ENCODE measurements around the gene FER1L5. TPM values are rescaled to one million over a fixed set of nuclear protein-coding genes. Genes with fewer than 3 reads are reported as not detected.

FER1L5 gene
- total RNA-seq, 1 experiment from 2014 or later = 0.06 TPM

DNA sequence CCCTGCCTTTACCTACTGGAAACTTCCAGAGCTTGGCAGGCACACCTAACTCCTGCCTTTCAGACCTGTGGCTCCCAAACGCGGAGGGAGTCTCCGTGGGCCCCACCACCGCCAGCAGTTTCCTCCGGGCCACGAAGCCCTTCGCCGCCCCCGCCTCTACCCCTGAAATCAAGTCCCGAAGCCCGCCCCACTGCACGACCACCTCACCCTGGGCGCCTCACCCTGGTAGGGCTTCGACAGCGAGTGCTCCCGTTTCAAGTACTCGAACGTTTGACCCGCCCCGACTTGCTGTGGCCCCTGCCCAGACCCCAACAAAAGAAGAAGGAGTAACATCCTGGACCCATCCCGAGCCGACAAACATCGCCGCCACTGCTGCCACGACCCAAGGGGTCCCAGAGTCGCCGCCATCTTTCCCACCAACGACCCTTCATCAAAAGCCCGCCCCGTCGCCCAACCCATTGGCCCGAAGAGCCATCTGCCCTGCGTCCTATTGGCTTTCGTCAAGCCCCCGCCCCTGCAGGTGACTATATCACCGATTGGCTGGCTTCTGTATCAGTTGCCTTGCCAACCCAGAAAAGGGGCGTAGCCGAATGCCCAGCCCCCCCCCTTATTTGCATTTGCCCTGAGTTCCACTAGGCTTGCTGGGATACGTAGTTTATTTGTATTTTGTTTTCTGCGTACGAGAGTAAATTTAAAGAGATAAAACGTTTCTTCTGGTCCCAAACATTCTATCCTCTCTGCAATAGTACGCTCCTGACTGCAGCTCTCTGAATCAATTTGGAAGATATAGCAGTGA lies 97.3 kb downstream of the FER1L5 start, which contains the start of gene LMAN2L:
LMAN2L (minus strand) TSS at position 432 of the 796 bp plus-strand sequence; CDS start at position 408, 24 bp downstream.
- DNase-seq (ENCODE audit: low read depth) = peak; percentile 96

DNA sequence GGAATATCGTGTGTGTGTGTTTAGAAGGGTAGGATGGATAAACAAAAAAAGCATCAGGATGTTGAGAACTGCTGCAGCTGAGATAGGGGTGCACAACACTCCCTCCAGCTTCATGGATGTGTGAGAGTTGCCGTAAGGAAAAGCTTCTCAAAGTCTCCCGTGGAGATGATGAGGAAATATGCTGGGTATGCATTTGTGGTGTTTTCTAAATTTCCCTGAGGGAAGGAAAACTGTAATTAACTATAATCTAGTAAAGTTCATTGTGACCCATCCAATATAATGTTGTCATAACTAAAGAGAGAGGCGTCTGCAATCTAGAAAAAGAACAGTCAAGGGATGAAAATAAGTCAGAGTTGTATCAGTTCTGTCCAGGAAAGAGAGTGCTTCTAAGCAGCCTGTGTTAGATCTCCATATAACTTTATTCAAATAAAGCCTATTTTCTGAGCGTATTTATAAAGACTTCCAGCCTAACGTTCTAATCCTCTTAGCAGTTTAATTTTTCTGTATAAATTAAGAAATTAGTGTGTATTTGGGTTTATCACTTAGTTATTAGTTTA lies 104.6 kb downstream of the FER1L5 start:
- DNase-seq (ENCODE audit: low read depth) = no peak

DNA sequence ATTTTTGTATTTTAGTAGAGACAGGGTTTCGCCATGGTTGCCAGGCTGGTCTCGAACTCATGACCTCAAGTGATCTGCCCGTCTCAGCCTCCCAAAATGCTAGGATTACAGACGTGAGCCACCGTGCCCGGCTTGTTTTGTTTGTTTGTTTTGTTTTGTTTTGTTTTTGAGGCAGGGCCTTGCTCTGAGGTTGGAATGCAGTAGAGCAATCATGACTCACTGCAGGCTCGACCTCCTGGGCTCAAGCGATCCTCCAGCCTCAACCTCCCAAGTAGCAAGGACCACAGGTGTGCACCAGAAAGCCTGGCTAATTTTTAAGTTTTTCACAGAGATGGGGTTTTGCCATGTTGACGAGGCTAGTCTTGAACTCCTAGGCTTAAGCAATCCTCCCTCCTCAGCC lies 109.2 kb downstream of the FER1L5 start:
- DNase-seq (ENCODE audit: low read depth) = no peak

DNA sequence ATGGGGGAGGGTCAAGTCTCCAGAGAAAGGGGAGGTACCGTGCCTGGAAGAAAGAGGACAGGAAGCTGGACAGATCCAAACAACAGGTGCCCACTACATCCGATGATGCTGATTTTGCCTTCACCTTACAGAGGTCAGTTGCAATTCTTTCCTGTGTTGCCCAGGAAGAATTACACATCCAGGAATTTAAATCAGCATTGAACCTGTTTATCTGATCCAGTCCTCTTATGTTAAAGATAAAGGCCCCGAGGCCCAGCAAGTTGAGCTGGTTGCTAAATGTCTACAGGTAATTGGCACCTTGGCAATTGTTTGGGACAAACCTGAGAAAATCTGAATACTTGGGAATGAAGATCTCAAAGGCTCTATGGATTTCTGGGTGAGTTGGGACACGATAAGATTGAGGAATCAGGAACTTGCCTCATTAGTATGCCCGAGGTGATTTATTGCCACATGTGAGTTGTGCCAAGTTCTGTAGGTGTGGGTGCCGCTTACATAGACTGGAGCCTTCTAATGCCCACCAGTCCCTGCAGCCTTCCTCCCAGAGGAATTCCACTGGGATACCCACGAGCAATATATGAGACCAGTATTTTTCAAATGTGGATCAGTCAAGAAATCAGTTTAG lies 111.2 kb downstream of the FER1L5 start:
- DNase-seq (ENCODE audit: low read depth) = no peak

DNA sequence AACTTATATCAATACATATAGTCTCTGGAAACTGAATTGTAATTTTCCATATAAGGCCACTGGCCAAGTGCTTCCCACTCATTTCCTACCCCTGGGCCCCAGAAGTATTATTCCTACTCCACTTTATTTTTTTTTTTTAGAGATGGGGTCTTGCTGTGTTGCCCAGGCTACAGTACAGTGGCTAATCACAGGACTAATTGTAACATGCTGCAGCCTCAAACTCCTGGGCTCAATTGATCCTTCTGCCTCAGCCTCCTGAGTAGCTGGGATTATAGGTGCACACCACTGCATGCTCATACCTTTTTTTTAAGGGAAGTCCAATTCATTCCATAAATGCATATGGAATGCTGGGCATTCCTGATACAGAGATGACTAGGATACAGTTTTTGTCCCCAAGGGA lies 111.8 kb downstream of the FER1L5 start:
- no peak for DNase-seq (ENCODE audit: low read depth)

Other genes with a start within 250 kb of the FER1L5 start
- gene NEURL3, start 137.4 kb upstream of the FER1L5 start, total RNA-seq (2014; rRNA removed; shearing (Covaris generic)) = 0.23 and 1.2 TPM in 2 replicates
- 2.9 and 5.4 TPM in 2 replicates for gene ARID5A, start 106.0 kb upstream of the FER1L5 start, total RNA-seq (2014; rRNA removed; shearing (Covaris generic))
- gene KANSL3, start 4.5 kb upstream of the FER1L5 start, total RNA-seq (2014; rRNA removed; shearing (Covaris generic)) = 22.1 and 26.6 TPM in 2 replicates
- gene LMAN2L, start 97.3 kb downstream of the FER1L5 start, total RNA-seq (2014; rRNA removed; shearing (Covaris generic)) = 33.0 and 33.9 TPM in 2 replicates
- 2.6 and 5.1 TPM in 2 replicates for gene CNNM4, start 118.1 kb downstream of the FER1L5 start, total RNA-seq (2014; rRNA removed; shearing (Covaris generic))
- gene CNNM3, start 173.5 kb downstream of the FER1L5 start, total RNA-seq (2014; rRNA removed; shearing (Covaris generic)) = 5.1 and 5.5 TPM in 2 replicates
- gene ANKRD23, start 201.3 kb downstream of the FER1L5 start, total RNA-seq (2014; rRNA removed; shearing (Covaris generic)) = 2.1 and 6.0 TPM in 2 replicates
- gene ANKRD39, start 215.3 kb downstream of the FER1L5 start, total RNA-seq (2014; rRNA removed; shearing (Covaris generic)) = 11.7 and 24.4 TPM in 2 replicates
- gene SEMA4C, start 227.3 kb downstream of the FER1L5 start, total RNA-seq (2014; rRNA removed; shearing (Covaris generic)) = 17.3 and 23.5 TPM in 2 replicates

Measured in Daoy (cell line).